Dedifferentiated amniotic fluid mesenchymal stem cell (primary cell): ENCODE measurements around the gene NCMAP.

Experiments
- DNase-seq: peaks from one replicate; pipeline ENCODE4 v3.0.0-alpha.2; 2016; ENCODE audit errors: extremely low spot score

The NCMAP gene

GRCh38 chr1:24570265-24571125, 14.6 kb downstream of the NCMAP start:
- no peak for DNase-seq

DNA sequence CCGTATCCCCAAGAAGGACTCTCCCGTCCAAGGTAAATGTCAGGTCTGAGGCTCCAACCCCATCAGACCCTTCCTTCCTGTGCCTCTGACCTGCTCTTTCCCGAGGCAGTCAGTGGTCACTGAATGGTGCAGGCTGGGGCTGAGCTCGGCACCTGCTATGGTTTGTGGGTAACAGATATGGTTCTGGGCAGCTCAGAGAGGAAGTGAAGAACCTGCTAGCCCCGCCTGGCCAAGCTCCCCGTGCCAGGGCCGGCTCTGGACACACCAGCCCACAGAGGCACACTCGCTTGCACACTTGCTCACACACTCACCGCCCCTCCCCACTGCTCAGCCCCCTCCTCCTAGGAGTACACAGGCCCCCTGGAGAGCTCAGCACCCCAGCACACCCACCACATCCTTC, 16.4 kb downstream of the NCMAP start:
- DNase-seq, result no peak

DNA sequence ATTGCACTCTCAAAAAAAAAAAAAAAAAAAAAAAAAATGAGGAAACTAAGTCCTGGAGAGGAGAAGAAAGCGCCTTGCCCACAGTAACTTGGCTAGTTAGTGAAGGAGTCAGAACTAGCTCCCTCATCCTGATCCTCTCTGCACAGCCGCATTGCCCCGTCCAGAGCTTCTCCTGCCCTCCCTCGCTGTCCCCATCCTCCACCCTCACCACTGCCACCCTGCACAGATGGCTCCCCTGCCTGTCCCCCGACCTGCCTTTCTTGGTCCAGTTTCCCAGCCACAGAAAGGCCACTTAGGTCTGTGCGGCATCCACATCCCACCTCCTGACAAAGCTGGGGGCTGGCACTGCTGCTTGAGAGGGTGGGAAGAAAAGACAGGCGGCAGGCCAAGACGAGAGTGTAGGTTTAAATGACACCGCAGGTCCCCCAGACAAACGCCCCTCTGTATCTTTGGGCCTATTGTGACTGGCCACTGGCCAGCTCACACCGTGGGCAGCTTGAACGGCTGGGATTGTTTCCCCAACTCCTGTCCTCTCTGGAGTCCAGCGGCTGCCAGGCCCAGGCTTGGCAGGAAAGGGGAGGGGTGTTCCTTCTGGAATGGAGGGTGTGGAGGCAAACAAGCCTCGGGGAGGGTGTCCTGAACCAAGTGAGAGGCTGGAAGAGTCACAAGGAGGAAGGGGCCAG, 20.2 kb downstream of the NCMAP start:
- DNase-seq, result no peak

GRCh38 chr1:24578846-24579245, 23.0 kb downstream of the NCMAP start:
- no peak for DNase-seq

DNA sequence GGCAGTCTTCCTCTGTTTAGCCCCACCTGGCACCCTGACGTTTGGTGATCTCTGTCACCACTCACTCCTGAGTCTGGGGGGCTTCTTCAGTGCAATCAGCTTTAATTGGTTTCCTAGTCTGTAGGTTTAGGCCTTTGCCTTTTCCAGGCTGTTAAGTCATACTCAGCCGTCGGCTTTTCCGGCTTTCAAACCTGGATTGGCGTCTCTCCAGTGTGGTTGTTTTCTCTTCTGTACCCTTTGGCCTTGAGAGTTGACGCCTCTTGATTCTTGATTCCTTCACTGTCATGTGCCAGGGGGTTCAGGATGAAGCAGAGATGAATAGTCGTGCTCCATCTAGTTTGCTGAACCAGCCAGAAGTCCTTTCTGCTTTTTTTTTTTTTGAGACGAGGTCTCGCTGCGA, 24.9 kb downstream of the NCMAP start:
- DNase-seq, result no peak

- no peak for DNase-seq
These were observed 28.3 kb downstream of the NCMAP start for GRCh38 chr1:24584171-24584647.

DNA sequence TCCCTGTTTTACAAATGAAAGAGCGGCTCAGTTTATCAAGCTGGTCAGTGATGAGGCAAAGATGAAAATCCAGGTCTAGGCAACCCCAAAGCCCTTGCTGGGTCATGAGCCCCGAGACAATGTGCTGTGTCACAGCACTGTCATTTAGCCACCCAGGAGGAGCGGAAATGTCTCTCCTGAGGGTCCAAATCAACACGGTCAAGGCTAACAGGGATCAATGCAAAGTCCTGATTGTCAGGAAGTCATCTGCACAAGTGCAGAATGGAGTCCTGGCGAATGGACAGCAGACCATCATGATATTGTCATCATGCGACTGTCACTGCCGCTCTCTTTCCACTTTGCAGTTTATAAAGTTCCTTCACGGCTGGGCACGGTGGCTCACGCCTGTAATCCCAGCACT, 30.2 kb downstream of the NCMAP start:
- DNase-seq, result no peak

DNA sequence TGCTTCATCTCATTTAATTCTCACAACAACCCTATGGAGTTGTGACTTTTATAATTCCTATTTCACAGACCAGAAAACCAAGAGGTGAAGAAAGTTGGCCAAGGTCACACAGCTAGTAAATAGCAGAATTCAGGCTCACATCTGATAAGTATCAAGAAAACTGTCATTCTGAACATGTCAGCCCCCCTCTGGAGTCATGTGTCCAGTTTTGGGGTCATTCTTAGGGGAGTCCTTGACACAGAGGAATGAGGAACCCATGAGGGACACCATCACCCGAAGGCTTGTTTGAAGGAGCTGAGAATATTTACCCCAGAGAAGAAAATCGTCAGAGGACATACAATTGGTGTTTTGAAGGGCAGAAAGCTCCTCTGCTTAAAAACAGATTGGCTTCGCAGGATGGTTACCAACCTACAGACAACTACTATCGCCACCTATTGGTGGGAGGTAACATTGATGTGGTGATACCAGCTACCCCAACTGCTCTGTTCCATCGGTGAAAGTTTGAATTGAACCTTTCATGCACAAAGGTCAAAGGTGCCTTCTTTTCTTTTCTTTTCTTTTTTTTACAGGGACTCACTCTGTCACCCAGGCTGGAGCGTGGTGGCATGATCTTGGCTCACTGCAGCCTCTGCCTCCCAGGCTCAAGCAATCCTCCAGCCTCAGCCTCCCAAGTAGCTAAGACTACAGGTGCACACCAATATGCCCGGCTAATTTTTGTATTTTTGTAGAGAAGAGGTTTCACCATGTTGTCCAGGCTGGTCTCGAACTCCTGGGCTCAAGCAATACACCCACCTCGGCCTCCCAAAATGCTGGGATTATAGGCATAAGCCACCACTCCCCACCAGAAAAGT, 31.3 kb downstream of the NCMAP start:
- no peak for DNase-seq

DNA sequence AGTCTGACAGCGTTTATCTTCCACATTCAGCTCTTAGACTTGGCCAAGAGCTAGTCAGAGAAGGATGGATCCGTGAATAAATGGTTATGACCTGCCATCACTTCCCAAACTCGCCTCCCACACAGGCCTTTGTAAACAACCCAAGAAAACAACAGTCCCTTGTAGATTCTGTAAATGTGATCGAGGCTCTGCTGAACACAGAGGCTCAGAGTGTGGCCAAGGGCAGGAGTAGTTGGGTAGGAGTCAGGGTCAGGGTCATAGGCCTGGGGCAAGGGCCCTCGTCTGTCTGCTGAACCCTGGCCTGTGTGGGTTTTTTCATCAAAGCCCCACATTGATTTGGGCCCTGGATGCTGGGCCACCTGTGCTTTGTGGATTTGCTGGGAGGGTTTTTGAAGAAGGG, 32.7 kb downstream of the NCMAP start:
- no peak for DNase-seq

GRCh38 chr1:24589200-24589599, 33.3 kb downstream of the NCMAP start:
- DNase-seq, result no peak

DNA sequence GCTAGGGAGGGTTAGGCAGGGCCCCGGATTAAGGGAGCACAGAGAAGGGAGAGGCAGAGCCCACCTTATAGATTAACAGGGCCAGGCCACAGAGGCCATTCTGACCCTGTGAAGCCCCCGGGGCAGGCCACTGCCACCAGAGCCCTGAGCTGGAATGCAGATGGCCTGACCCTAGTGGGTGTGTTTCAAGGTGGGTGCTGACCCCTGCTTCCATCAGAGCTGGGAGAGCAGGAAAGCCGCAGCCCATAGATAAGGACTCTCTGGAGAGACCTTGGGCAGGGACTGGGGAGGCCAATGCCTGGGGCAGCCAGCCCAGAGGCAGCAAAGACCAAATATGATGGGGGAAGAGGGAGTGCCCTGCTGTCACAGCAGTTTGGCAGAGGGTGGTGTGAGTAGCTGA, 35.9 kb downstream of the NCMAP start:
- no peak for DNase-seq

DNA sequence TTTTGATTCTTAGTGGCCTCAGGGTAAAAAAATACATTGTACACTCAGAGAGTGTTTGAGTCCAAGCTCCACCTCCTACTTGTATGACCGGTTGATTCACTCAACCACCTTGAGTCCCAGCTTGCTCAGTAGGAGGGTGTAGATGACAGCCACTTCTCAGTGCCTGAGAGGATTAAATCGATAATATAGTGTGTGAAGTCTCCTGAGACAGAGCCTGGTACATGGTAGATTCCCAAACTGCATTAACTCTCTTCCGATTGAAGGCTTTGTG, 38.4 kb downstream of the NCMAP start:
- DNase-seq, result no peak

DNA sequence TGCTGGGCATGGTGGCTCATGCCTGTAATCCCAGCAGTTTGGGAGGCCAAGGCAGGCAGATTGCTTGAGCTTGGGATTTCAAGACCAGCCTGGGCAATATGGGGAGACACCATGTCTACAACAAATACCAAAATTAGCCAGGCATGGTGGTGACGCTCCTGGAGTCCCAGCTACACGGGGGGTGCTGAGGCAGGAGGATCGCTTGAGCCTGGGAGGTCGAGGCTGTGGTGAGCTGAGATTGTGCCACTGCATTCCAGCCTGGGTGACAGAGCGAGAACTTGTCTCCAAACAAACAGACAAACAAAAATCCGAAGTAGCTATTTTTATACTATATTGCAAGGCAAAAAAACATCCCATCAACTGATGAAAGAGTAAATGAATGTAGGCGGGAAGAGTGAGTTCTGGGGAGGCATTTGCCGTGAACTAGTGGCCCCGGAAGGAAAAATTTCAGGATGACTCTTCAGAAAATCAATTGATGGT, 40.6 kb downstream of the NCMAP start:
- DNase-seq, result no peak

- no peak for DNase-seq
These were observed 43.4 kb downstream of the NCMAP start for GRCh38 chr1:24599265-24599664.

DNA sequence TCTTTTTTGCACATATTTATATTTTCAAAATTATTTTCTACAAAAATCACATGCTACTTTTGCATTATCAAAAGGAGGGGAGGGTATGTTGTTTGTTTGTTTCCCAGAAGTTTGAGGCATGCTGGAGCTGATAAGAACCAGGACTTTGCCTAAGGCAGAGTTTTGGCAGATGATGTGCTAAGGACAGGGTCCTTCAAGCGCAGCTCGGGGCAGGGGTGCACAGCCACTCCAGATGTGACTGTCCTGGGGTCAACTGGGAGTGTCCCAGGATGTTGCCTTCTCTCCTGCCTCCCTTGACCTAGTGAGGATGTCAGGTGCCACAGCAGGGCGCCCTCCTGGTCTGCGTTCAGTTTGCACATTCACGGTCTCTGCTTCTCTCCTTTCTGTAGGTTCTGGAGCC, 44.7 kb downstream of the NCMAP start:
- DNase-seq, result no peak

GRCh38 chr1:24605534-24606295, 49.8 kb downstream of the NCMAP start:
- no peak for DNase-seq

DNA sequence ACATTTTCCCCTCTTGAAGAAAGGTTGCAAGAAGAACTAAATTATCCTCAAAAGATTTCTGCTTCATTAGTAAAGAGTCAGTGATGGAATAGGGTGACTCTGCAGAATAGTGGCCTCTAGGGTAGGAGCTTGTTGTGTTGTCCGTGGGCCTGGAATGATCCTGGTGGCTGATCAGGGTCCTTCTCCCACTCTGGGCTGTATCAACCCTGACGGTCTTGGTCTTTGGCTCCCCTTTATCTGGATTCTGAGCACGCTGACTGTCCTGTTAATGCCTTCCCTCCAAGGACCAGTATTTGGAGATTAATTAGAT, 50.4 kb downstream of the NCMAP start:
- DNase-seq, result no peak

- no peak for DNase-seq
These were observed 50.7 kb downstream of the NCMAP start for GRCh38 chr1:24606621-24607020.

DNA sequence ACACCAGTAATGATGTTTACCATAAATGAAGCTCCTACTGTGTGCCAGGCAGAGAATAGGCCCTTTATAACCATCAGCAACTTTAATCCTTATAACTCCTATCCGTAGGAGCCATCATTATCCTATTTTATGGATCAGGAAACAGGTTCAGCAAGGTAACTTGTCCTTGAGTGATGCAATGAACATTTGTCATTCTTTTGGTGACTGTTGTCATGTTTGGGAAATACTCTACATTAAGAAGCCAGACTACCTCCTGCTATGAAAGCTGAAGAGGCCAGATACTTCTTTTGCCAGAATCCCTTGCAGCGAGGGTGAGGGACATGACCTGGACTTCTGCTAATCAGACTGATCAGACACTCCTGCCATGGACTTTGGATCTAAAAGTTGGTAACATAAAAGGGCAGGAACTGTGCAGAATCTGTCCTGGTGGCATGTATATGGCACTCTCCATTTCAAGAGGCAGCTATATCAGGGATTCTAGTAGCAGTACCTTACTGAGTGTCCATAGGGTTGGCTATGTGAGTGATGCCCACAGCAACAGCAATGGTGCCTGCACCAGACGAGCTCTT, 54.1 kb downstream of the NCMAP start:
- DNase-seq, result no peak

DNA sequence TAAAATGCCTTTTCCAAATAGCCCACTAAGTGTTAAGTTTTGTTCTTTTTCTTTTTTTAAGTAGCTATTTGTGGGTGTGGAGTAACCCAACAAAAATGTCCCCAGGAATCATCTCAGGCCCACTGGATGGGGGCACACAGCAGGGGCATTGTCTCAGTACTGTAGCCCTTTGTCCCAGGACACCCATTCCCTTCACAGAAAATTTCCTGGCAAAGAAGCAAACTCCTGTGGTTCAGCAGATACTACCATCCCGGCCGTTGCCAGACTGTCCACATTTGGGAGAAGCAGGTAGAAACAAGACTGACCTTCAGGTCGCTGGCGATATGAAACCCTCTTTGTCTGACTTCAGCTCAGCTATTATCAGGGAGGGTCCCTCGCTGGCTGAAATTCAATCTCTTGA, 63.5 kb downstream of the NCMAP start:
- DNase-seq, result no peak

GRCh38 chr1:24620678-24621077, 64.8 kb downstream of the NCMAP start:
- no peak for DNase-seq

- DNase-seq, result no peak
These were observed 65.2 kb downstream of the NCMAP start for GRCh38 chr1:24621121-24621520.
